HG03439 (cell line): ENCODE measurements around the gene MAGI2.
"Not testable (repeated sequence)": the region's sequence is repeated elsewhere in the genome, so short reads cannot be mapped to it uniquely, and the experiment has no call there.

Experiments used
- ATAC-seq: cut with Tn5 transposase; IDR thresholded peaks from one replicate; pipeline ENCODE4 v1.9.1; 2021; ENCODE audit warnings: mild to moderate bottlenecking, moderate library complexity; ENCODE audit not compliant: unreplicated experiment

Gene MAGI2

GRCh38 chr7:78329001-78329655, 1124.3 kb downstream of the MAGI2 start:
- no peak for ATAC-seq

- no peak for ATAC-seq
Measured at GRCh38 chr7:78327718-78328117, 1125.7 kb downstream of the MAGI2 start.

GRCh38 chr7:78326876-78327275, 1126.6 kb downstream of the MAGI2 start:
- no peak for ATAC-seq

GRCh38 chr7:78326189-78326588, 1127.3 kb downstream of the MAGI2 start:
- ATAC-seq: no peak

- ATAC-seq: no peak
Measured at GRCh38 chr7:78323118-78323517, 1130.3 kb downstream of the MAGI2 start.

- ATAC-seq: not testable (repeated sequence)
Measured at GRCh38 chr7:78322231-78322630, 1131.2 kb downstream of the MAGI2 start.

- ATAC-seq: no peak
Measured at GRCh38 chr7:78317371-78317770, 1136.1 kb downstream of the MAGI2 start.

GRCh38 chr7:78316110-78316509, 1137.4 kb downstream of the MAGI2 start:
- ATAC-seq: no peak

GRCh38 chr7:78315119-78315518, 1138.3 kb downstream of the MAGI2 start:
- ATAC-seq: no peak

GRCh38 chr7:78311181-78311580, 1142.3 kb downstream of the MAGI2 start:
- ATAC-seq: no peak

GRCh38 chr7:78307892-78308291, 1145.6 kb downstream of the MAGI2 start:
- ATAC-seq: no peak

GRCh38 chr7:78306634-78307033, 1146.8 kb downstream of the MAGI2 start:
- ATAC-seq: no peak

- ATAC-seq: no peak
Measured at GRCh38 chr7:78301407-78301806, 1152.1 kb downstream of the MAGI2 start.

- no peak for ATAC-seq
Measured at GRCh38 chr7:78299088-78299487, 1154.4 kb downstream of the MAGI2 start.

GRCh38 chr7:78296644-78297371, 1156.7 kb downstream of the MAGI2 start:
- ATAC-seq: no peak

- ATAC-seq: no peak
Measured at GRCh38 chr7:78296046-78296597, 1157.3 kb downstream of the MAGI2 start.

GRCh38 chr7:78289471-78289870, 1164.0 kb downstream of the MAGI2 start:
- not testable (repeated sequence) for ATAC-seq

GRCh38 chr7:78284945-78285344, 1168.5 kb downstream of the MAGI2 start:
- ATAC-seq: no peak

GRCh38 chr7:78280276-78280675, 1173.2 kb downstream of the MAGI2 start:
- ATAC-seq: no peak

GRCh38 chr7:78279457-78279856, 1174.0 kb downstream of the MAGI2 start:
- ATAC-seq: no peak

- no peak for ATAC-seq
Measured at GRCh38 chr7:78279032-78279431, 1174.4 kb downstream of the MAGI2 start.

GRCh38 chr7:78267141-78267540, 1186.3 kb downstream of the MAGI2 start:
- ATAC-seq: no peak
